Right lobe of liver (tissue), 4 donors: ENCODE results near the gene DNAJC15.

Experiments
- POLR2A ChIP-seq: fragments of 450-650 bp; IDR thresholded peaks from one replicate; pipeline ENCODE4 v1.6.1; 2017; ENCODE audit warnings: antibody characterized with exemption, mild to moderate bottlenecking
- TF ChIP-seq, protein P1 (sequence below), 4 donors: fragments of 200-600 bp in 3 of 4; fragments of 450-650 bp in 1 of 4; IDR thresholded peaks; one replicate each; pipeline versions ENCODE4 v1.5.1 to v1.8.0; 2016 to 2022; ENCODE audit warnings: antibody characterized with exemption in 4 of 4, mild to moderate bottlenecking in 2 of 4
- donor health status: DM: no; HTN: no; CAD: no.
- donor health status: DM: no; HTN: no; CAD: no.
- donor health status: DM: no; HTN: yes; CAD: no.

DNA sequence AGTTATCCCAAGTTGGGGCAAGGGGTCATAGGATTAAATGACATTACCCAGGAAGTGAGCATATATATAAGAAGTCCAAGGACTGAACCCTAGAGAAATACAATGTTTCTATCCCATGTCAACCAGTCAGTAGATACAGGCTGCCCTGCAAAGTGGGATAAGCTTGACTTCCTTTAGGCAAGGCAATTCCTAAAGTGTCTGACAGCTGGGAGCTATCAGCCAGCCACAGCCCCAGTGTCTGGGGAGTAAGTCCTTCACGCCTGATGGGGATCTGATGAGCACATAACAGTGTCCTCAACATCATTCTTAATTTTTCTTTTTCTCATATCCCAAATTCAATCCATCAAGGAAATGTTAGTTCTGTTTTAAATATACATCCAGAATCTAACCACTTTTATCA lies 54.1 kb downstream of the DNAJC15 start:
- TF ChIP-seq, protein P1, sequence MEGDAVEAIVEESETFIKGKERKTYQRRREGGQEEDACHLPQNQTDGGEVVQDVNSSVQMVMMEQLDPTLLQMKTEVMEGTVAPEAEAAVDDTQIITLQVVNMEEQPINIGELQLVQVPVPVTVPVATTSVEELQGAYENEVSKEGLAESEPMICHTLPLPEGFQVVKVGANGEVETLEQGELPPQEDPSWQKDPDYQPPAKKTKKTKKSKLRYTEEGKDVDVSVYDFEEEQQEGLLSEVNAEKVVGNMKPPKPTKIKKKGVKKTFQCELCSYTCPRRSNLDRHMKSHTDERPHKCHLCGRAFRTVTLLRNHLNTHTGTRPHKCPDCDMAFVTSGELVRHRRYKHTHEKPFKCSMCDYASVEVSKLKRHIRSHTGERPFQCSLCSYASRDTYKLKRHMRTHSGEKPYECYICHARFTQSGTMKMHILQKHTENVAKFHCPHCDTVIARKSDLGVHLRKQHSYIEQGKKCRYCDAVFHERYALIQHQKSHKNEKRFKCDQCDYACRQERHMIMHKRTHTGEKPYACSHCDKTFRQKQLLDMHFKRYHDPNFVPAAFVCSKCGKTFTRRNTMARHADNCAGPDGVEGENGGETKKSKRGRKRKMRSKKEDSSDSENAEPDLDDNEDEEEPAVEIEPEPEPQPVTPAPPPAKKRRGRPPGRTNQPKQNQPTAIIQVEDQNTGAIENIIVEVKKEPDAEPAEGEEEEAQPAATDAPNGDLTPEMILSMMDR (IDR thresholded peaks at IDR 0.05) = no peak
- TF ChIP-seq POLR2A = no peak
